Stimulated activated CD4-positive, alpha-beta T cell treated with anti-CD3 and anti-CD28 coated beads, Interleukin-12 subunit alpha, Interleukin-12 subunit beta, amount 100 ng/mL, for 24 hours (primary cell): ENCODE results near the gene DNPEP.

Experiments used
- DNase-seq, 2 experiments: peaks; one replicate each; pipeline ENCODE4 v3.0.0-alpha.2; 2020; ENCODE audit warnings: low read depth in 2 of 2

Gene DNPEP

DNA sequence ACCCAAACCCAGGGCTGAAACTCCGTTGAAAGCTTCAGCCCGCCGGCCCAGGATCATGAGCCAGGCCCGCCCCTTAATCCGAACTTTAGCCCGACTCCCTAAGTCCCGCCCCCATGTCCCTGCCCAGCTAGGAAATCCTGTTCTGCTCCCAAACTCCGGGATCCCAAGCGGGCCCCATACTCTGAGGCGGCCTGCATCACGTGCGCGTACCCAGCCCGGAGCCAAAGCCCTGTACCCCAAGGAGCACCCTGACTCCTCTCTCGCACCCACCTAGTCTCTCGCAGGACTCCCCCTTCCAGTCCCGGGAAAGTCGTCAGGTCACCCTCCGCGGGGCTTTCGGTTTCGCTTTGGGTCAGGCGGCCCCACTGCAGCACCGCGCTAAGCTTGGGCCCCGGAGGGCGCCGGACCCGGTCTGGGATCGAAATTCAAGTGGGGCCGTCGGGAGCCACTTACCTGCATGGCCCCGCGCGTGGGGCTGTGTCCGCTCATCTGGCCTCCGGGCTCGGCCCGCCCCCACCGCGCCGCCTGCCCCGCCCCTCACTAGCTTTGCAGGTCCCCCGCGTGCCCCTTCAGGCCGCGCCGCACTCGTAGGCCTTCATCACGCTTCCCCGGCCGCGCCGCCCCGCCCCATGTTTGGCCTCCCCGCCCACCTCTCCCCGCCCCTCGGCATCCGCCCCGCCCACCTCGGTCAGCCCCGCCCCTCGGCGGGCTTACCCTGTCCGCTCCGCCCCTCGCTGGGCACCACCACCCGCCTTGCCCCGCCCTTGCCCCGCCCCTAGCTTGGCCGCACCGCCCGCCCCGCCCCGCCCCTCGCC is at the start of gene DNPEP:
TSS of gene DNPEP (minus strand) at position 607 of the 815 bp plus-strand sequence. CDS start at position 489, 118 bp downstream.
- DNase-seq = peak; percentile 90 to 97

DNA sequence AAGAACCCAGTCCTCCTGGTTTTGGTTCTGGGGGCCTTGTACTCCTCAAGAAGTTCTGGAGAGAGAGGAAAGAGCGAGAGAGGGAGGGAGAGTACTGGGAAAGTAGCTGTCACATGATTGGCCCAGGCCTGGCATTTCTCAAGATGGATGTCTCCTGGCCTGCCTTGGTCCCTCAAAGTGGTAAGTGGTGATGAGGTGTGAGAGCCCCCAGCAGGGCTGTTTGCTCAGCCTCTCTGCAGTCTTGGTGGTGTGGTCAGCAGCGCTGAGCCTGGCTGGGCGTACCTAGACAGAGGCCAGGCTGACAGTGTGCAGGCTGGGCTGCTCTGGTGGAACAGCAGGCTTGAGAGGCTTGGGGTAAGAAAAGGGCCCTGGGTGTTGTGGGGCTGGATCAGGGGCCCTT is 49.4 kb upstream of the DNPEP start:
- DNase-seq = no peak

DNA sequence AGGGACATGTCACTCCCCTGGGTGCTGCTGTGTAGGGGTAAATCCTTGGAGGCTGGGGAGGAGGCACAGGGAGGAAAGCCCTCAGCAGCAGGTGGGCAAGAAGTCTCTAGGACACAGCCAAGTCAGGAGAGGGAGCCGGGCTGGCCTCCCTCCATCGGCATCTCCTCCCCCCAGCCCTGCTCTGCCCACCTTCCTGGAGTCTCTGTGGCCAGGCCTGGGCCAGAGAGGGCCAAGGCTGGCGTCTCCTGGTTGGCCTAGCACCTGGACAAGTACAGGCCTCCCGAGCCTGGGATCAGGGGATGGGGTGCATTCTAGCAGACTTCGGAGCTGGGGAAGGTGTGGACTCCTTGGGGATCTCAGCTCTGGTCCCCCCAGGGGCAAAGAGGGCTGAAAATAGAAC is 48.8 kb upstream of the DNPEP start:
- DNase-seq = no peak

- no peak for DNase-seq
Observed at GRCh38 chr2:219435701-219436100, 48.0 kb upstream of the DNPEP start.

DNA sequence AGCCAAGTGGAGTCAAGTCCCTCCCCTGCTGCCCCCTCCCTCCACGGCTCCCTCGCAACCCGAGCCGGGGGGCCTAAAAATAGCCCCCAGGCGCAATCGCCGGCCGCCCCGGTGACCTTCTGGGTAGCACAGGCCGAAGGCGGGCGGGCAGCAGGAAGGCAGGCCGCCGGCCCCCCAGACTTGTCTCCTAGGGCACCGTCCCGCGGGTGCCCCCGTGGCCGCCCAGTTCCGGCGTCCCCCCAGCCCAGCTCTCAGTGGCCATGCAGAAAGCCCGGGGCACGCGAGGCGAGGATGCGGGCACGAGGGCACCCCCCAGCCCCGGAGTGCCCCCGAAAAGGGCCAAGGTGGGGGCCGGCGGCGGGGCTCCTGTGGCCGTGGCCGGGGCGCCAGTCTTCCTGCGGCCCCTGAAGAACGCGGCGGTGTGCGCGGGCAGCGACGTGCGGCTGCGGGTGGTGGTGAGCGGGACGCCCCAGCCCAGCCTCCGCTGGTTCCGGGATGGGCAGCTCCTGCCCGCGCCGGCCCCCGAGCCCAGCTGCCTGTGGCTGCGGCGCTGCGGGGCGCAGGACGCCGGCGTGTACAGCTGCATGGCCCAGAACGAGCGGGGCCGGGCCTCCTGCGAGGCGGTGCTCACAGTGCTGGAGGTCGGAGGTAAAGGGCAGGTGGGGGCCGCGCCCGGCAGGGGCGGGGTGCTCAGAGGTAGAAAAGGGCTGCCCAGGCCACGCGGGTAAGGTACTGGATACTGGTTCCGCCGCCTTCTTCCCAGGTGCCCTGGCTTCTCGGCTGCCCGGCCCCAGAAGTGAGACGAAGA is 47.2 kb upstream of the DNPEP start, which contains the start of gene SPEG:
TSS of gene SPEG (plus strand) at position 126 of the 808 bp plus-strand sequence. CDS start at position 261, 135 bp downstream.
- DNase-seq = no peak

GRCh38 chr2:219434468-219434717 is 46.7 kb upstream of the DNPEP start:
- DNase-seq = no peak

DNA sequence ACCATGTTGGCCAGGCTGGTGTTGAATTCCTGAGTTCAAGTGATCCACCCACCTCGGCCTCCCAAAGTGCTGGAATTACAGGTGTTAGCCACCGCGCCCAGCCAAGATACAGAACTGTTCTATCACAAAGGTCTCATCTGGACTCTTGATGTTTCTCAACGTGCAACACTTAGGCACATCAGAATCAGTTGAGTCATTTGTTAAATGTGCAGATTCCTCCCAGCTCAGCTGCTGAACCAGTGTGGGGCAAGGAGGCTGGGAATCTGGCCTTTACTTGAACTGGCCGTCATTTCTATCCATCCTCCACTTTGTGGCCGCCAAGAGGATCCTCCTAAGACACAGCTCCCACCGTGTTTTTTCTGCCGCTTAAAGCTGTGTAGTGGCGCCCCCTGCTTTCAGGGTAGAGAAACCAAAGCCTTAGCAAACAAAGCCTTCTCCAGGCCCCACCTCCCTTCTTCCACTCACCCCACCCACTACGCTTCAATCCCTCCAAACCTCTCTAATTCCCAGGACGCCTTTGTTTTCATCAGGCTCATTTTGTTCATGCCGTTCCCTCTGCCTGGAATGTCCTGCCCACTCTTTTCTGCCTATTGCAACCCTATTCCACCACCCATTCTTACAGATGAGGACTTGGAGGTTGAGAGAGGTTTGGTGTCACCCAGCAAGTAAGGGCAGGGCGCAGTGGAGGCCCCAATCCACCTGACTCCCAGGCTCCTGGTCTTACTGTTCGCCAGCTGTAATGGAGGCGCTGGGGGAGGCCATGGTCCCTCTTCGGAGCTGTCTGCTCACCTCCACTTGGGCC is 46.2 kb upstream of the DNPEP start:
- no peak for DNase-seq

GRCh38 chr2:219430633-219431615 is 43.2 kb upstream of the DNPEP start:
- DNase-seq = no peak

DNA sequence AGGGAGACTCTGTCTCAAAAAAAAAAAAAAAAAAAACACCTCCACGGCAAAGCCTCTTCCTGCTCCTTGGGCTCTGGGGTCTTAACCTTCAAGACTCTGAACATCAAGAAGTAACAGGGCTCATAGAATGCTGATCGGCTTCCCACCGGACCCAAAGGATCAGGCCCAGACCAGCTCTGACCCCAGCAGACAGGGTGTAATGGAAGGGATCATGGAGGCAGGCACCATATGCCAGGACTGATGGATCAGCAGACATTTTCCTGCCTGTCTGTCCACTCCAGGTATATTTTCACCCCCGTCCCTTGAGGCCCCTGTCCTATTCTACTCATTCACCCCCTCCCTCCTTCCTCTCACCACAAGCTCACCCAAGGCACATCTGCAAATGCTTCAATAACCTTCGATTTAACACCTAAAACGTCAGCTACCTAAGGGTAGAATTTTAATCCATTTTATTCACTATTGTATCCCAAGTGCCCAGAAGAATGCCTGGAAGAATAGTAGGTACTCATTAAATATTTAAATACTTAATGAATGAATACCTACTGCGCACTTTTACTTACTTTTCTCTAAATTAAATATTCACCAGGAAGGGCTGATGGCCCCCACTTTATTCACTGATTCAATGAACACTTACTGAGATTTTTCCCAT is 42.4 kb upstream of the DNPEP start:
- DNase-seq = no peak

GRCh38 chr2:219428469-219428868 is 40.8 kb upstream of the DNPEP start:
- no peak for DNase-seq

- no peak for DNase-seq
Observed at GRCh38 chr2:219426534-219427136, 38.9 kb upstream of the DNPEP start.

DNA sequence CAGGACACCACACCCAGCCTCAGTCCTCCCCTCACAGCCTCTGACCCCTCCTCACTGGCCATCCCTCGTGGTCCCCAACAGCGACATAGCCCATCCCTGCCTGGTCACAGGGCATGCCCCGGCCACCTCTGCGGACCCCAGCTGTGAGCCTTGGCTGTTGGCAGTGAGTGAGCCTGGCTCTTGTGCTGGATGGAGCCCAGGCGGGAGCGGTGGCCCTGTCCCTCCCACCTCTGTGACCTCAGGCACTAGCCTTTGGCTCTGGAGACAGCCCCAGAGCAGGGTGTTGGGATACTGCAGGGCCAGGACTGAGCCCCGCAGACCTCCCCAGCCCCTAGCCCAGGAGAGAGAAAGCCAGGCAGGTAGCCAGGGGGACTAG is 38.3 kb upstream of the DNPEP start:
- DNase-seq = no peak

DNA sequence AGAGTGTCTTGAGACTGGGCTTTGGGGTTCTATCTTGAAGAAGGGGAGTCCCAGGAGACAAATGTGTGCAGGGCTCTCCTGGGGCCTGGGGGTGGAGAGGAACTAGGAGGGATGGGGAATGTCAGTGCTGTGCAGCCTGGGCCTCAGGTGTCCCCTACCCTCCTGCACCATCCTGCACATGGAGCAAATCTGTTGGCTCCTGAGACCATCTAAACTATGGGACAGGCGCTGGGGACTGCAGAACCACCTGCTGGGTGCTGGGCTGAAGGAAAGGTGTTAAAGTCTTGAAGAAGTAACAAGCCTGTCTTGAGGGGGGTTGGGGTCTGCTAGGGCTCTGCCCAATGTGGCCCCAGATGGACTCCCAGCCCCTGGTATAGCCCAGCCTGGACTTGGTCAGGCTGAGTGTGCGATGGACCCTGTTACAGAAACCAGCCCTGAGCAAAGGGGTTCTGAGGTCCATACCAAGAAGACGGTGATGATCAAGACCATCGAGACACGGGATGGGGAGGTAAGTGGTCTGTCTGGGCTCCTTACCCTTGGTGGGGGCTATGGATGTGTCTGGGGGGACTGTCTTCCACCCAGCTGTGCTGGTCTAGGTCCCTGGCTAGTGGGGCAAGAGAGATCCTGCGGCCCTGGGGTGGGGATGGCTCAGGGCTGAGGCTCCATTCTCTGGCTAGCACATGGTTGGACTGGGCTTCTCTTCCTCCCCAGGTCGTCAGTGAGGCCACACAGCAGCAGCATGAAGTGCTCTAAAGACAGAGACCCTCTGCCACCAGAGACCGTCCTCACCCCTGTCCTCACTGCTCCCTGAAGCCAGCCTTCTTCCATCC is 37.7 kb upstream of the DNPEP start:
- no peak for DNase-seq

DNA sequence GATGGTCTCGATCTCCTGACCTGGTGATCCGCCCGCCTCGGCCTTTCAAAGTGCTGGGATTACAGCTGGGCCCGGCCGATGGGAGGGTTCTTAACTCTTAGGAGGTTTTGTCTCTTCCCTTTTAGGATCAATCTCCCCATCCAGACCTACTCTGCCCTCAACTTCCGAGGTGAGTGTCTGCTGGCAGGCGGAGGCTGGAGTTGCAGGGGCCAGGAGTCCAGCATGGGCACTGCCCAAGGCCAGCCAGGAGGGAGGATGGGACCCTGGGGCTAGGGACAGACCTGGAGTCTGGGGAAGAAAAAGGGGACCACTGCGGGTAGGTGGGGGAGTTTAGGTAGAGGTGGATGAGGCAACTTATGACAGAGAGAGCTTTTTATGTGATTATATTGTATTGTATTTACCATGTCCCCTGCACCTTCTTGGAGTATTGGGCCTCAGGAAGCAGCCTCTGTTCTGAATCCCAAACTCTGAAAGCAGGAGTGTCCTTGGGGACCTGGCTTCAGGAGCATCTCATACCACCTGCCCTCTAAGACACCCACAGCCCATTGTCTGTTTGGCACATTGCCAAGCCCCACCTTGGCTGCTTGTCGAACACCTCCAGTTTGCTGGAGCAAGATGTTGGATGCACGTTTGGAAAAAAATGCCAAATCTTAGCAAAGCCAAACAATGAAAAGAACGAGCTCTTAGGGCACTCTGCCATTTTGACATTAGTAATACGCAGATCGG is 36.1 kb upstream of the DNPEP start:
- DNase-seq = no peak

DNA sequence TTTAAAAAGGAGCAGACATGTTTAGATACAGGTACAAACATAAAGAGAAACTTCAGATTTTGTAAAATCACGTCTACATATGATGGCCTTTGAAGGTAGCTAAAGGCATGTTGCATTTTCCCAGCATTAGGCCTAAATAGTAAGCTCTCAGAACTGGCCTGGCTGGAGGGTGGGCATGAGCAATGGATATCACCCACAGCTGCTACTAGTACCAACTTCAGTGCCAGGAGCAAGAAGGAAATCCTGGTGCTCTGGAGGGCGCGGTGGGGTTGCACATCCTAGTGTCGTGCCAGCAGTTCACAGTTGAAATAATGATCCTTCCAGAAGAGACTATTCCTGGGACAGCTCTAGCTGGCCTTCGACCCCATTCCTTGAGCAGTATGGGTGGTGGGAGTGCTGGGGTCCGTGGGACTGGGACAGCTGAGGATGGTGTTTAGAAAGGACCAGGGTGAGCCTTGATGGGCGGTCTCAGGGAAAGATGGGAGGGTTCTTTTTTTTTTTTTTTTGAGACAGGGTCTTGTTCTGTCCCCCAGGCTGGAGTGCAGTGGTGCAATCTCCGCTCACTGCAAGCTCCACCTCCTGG is 35.3 kb upstream of the DNPEP start:
- no peak for DNase-seq

GRCh38 chr2:219421323-219421722 is 33.6 kb upstream of the DNPEP start:
- no peak for DNase-seq

GRCh38 chr2:219420687-219421086 is 33.0 kb upstream of the DNPEP start:
- DNase-seq = no peak
